A549 (cell line): ENCODE measurements around the gene IFT88. TPM values are rescaled to one million over a fixed set of nuclear protein-coding genes. Genes with fewer than 3 reads are reported as not detected.

ENCODE experiments used
- ATAC-seq, 2 experiments: fragments of 200-7000 bp in 1 of 2; fragments of >200 bp in 1 of 2; cut with Nextera tagmentation in 1 of 2; cut with Tn5 transposase in 1 of 2; 3 replicates each; pipeline versions ENCODE4 v1.8.0 to v1.9.1; 2018 to 2020; ENCODE audit warnings: mild to moderate bottlenecking in 1 of 2, moderate library complexity in 1 of 2
- CTCF ChIA-PET: fragments of 300-600 bp; sonication (Branson Sonifier 250); formaldehyde crosslinking; extraction: SDS; loops from one replicate; lab custom pipeline; 2021; ENCODE audit warnings: antibody characterized with exemption, inconsistent platforms; lab: Yijun Ruan, JAX
- POLR2A ChIA-PET: fragments of 350-600 bp; formaldehyde crosslinking; extraction: SDS; loops from one replicate; lab custom pipeline; 2021; ENCODE audit warnings: antibody characterized with exemption, inconsistent platforms; lab: Yijun Ruan, JAX
- DNase-seq, 2 experiments: peaks; one replicate each; pipeline versions ENCODE4 v3.0.0 to v3.0.0-alpha.2; 2011 to 2016; ENCODE audit warnings: low read depth in 1 of 2, low spot score in 1 of 2
- FAIRE-seq: peaks from 2 replicates; lab custom pipeline; 2011; peaks lifted over from hg19 to GRCh38; lab: Jason Lieb, UNC
- H3K27ac ChIP-seq, 2 experiments: fragments of >200 bp; sonication (Bioruptor Twin); formaldehyde crosslinking; 3 replicates each; pipeline ENCODE4 v1.5.1; 2016 to 2017
- H3K4me1 ChIP-seq: fragments of >200 bp; sonication (Bioruptor Twin); formaldehyde crosslinking; 3 replicates; pipeline ENCODE4 v1.6.1; 2016
- H3K4me2 ChIP-seq: fragments of >200 bp; sonication (Bioruptor Twin); formaldehyde crosslinking; 3 replicates; pipeline ENCODE4 v1.6.1; 2016
- H3K4me3 ChIP-seq: fragments of >200 bp; sonication (Bioruptor Twin); formaldehyde crosslinking; 3 replicates; pipeline ENCODE4 v1.5.1; 2016
- H3K9me3 ChIP-seq: fragments of >200 bp; sonication (Bioruptor Twin); formaldehyde crosslinking; 3 replicates; pipeline ENCODE4 v1.6.1; 2016
- CBX2 ChIP-seq: fragments of 200-600 bp; sonication (generic); IDR thresholded peaks from 2 replicates; pipeline ENCODE4 v1.6.1; 2016; ENCODE audit warnings: low read depth, mild to moderate bottlenecking, borderline replicate concordance
- CBX8 ChIP-seq: fragments of 200-600 bp; sonication (generic); IDR thresholded peaks from 2 replicates; pipeline ENCODE4 v1.6.1; 2016
- CEBPB ChIP-seq, 2 experiments: fragments of >200 bp in 1 of 2; sonication (Bioruptor Twin) in 1 of 2; formaldehyde crosslinking in 1 of 2; IDR thresholded peaks; 2 replicates each; pipeline ENCODE4 v1.6.1; 2012 to 2016
- CHD2 ChIP-seq: fragments of 150-350 bp; IDR thresholded peaks from 2 replicates; pipeline ENCODE4 v1.6.1; 2014; ENCODE audit warnings: low read length; ENCODE audit not compliant: partially characterized antibody
- CHD4 ChIP-seq: fragments of 200-600 bp; sonication (generic); IDR thresholded peaks from 2 replicates; pipeline ENCODE4 v1.6.1; 2016; ENCODE audit warnings: antibody characterized with exemption, mild to moderate bottlenecking, borderline replicate concordance
- EHMT2 ChIP-seq: fragments of 200-600 bp; sonication (generic); IDR thresholded peaks from 2 replicates; pipeline ENCODE4 v1.6.1; 2016; ENCODE audit warnings: antibody characterized with exemption, low read depth, mild to moderate bottlenecking, moderate library complexity
- EP300 ChIP-seq, 2 experiments: fragments of >200 bp; sonication (Bioruptor Twin); formaldehyde crosslinking; IDR thresholded peaks; 2 replicates in 1 of 2; 3 replicates in 1 of 2; pipeline ENCODE4 v1.6.1; 2016 to 2017
- FOSL2 ChIP-seq, 2 experiments: fragments of 450-650 bp in 1 of 2; fragments of >200 bp in 1 of 2; sonication (Bioruptor Twin) in 1 of 2; formaldehyde crosslinking; IDR thresholded peaks; 2 replicates each; pipeline versions ENCODE4 v1.5.0 to v1.6.1; 2016 to 2020; ENCODE audit warnings: mild to moderate bottlenecking in 1 of 2, moderate library complexity in 1 of 2
- FOXS1 ChIP-seq: fragments of 250-450 bp; sonication (Bioruptor Pico); IDR thresholded peaks from 2 replicates; pipeline ENCODE4 v1.5.0; 2020; ENCODE audit warnings: mild to moderate bottlenecking, moderate library complexity
- GATA3 ChIP-seq: IDR thresholded peaks from 2 replicates; pipeline ENCODE4 v1.6.1; 2012; ENCODE audit warnings: borderline replicate concordance
- HOXA7 ChIP-seq: fragments of 250-450 bp; sonication (Bioruptor Pico); IDR thresholded peaks from 2 replicates; pipeline ENCODE4 v1.5.0; 2020; ENCODE audit warnings: mild to moderate bottlenecking, moderate library complexity
- HOXB5 ChIP-seq: fragments of 250-450 bp; sonication (Bioruptor Pico); IDR thresholded peaks from 2 replicates; pipeline ENCODE4 v1.5.0; 2020; ENCODE audit warnings: mild to moderate bottlenecking, moderate library complexity
- JUNB ChIP-seq: fragments of >200 bp; sonication (Bioruptor Twin); formaldehyde crosslinking; IDR thresholded peaks from 2 replicates; pipeline ENCODE4 v1.6.1; 2016
- MAFK ChIP-seq: fragments of 450-650 bp; IDR thresholded peaks from 2 replicates; pipeline ENCODE4 v1.6.1; 2014; ENCODE audit not compliant: partially characterized antibody
- MYC ChIP-seq: IDR thresholded peaks from 2 replicates; pipeline ENCODE4 v1.6.1; 2012; ENCODE audit warnings: mild to moderate bottlenecking, inconsistent platforms, low read length, improper control_type of control experiment, borderline replicate concordance
- NR3C1 ChIP-seq: fragments of >200 bp; sonication (Bioruptor Twin); formaldehyde crosslinking; IDR thresholded peaks from 3 replicates; pipeline ENCODE4 v1.6.1; 2017
- PHF8 ChIP-seq: fragments of 200-600 bp; sonication (generic); IDR thresholded peaks from 2 replicates; pipeline ENCODE4 v1.6.1; 2016; ENCODE audit warnings: low read depth, mild to moderate bottlenecking, antibody characterized with exemption, moderate library complexity, borderline replicate concordance
- POLR2A ChIP-seq: IDR thresholded peaks from 2 replicates; pipeline ENCODE4 v1.6.1; 2012; ENCODE audit warnings: mild to moderate bottlenecking, low read length
- RARB ChIP-seq: fragments of 250-450 bp; sonication (Bioruptor Pico); IDR thresholded peaks from 2 replicates; pipeline ENCODE4 v1.8.0; 2021; ENCODE audit warnings: mild to moderate bottlenecking, moderate library complexity
- REST ChIP-seq: fragments of 200-600 bp; sonication (generic); IDR thresholded peaks from 2 replicates; pipeline ENCODE4 v1.6.1; 2016; ENCODE audit warnings: antibody characterized with exemption, mild to moderate bottlenecking, moderate library complexity
- RNF2 ChIP-seq: fragments of 200-600 bp; sonication (generic); IDR thresholded peaks from 2 replicates; pipeline ENCODE4 v1.6.1; 2016; ENCODE audit warnings: low read depth, mild to moderate bottlenecking, antibody characterized with exemption, moderate library complexity, borderline replicate concordance
- TFCP2L1 ChIP-seq: fragments of 250-450 bp; sonication (Bioruptor Pico); IDR thresholded peaks from 2 replicates; pipeline ENCODE4 v1.5.0; 2021; ENCODE audit warnings: mild to moderate bottlenecking
- TP53 ChIP-seq: fragments of 250-450 bp; sonication (Bioruptor Pico); IDR thresholded peaks from 2 replicates; pipeline ENCODE4 v1.5.0; 2021; ENCODE audit warnings: mild to moderate bottlenecking, moderate library complexity
- USF2 ChIP-seq: fragments of 450-650 bp; IDR thresholded peaks from 2 replicates; pipeline ENCODE4 v1.6.1; 2014; ENCODE audit warnings: antibody characterized with exemption
- ZC3H11A ChIP-seq: fragments of 450-650 bp; IDR thresholded peaks from 2 replicates; pipeline ENCODE4 v1.6.1; 2014; ENCODE audit warnings: antibody characterized with exemption, mild to moderate bottlenecking
- ZFP36 ChIP-seq: fragments of 450-650 bp; IDR thresholded peaks from 2 replicates; pipeline ENCODE4 v1.6.1; 2014; ENCODE audit warnings: borderline replicate concordance; ENCODE audit not compliant: partially characterized antibody
- ZSCAN20 ChIP-seq: fragments of 250-450 bp; sonication (Bioruptor Pico); IDR thresholded peaks from 2 replicates; pipeline ENCODE4 v1.8.0; 2022; ENCODE audit warnings: mild to moderate bottlenecking, moderate library complexity
- WGBS: methylation state at CpG from one replicate; pipeline ENCODE4 v1.1.6; 2017; ENCODE audit errors: missing lambda C conversion rate; 5-methylcytosine and 5-hydroxymethylcytosine counted together
- polyA plus RNA-seq, 4 experiments: library from polyadenylated mRNA; depleted of rRNA in 3 of 4; stranded (reverse); fragments of >200 nt; fragmentation: RNase III in 1 of 4; extraction: RNeasy Plus Mini Kit Qiagen cat#74134 plus additional on column Dnase treatment in 1 of 4; gene quantifications; 2 replicates in 3 of 4; 3 replicates in 1 of 4; pipeline ENCODE4 v1.2.3, GENCODE V29; 2011 to 2017
- TF ChIP-seq, protein P1 (sequence below): fragments of >200 bp; sonication (Bioruptor Twin); formaldehyde crosslinking; IDR thresholded peaks from 2 replicates; pipeline ENCODE4 v1.6.1; 2016
- TF ChIP-seq, protein P2 (sequence below): fragments of >200 bp; sonication (Bioruptor Twin); formaldehyde crosslinking; IDR thresholded peaks from 3 replicates; pipeline ENCODE4 v1.6.1; 2016
- TF ChIP-seq, protein P3 (sequence below): IDR thresholded peaks from 2 replicates; pipeline ENCODE4 v1.6.1; 2012; ENCODE audit warnings: low read depth, borderline replicate concordance

IFT88 gene
- polyA plus RNA-seq, 2 of the 4 experiments (the other 2 are of a cell fraction): 13.2 to 19.1 TPM

GRCh38 chr13:20679879-20680278, 112.9 kb downstream of the IFT88 start:
- ATAC-seq: no peak

DNA sequence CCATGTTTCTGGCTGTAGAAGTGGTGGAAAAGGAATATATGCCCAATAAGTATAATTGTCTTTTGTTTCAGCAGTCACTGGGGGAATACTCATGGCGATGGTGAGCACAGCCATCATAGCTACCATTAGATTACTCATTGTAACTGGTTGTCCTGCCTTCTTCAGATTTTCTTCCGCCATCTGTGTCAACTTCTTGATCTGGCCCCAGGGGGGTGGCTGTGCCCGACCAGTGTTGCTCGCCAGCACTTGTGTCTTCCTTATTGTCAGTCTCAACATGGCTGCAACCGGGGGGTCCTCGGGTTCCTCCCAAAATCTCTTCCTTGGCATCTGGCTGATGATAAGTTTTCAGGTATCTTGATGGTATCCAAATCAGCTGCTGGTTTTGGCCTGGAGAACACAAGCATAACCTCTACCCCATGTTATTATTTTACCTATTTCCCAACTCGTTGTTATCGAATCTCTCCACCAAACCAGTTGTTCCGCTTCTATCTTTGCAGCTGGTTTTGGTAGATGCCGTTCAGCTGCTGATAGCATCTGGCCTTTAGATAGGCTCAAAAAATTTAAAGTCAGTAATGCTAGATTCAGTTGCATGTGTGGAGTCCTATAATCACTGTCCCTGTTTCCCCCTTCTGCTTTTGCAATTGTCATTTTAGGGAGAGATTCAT, 113.6 kb downstream of the IFT88 start:
- Histone ChIP-seq H3K27ac (no peak overlapping the region), H3K4me1 (no peaks in the 10 kb centered on the region), H3K4me3 (no peak overlapping the region), H3K4me2 (no peak overlapping the region), H3K9me3 (no peaks in the 10 kb centered on the region)
- ATAC-seq (no peak), DNase-seq (no peak), FAIRE-seq (no peak)
- ChIA-PET CTCF (no interaction called here), POLR2A (no interaction called here)
- TF ChIP-seq RARB (CRISPR knock-in tag) (no peak), MAFK (no peak), EP300 (IDR thresholded peaks at IDR 0.05) (no peak), TFCP2L1 (CRISPR knock-in tag) (no peak), CEBPB (IDR thresholded peaks at IDR 0.05) (no peak), CBX2 (no peak), CHD2 (no peak), RNF2 (no peak), FOXS1 (CRISPR knock-in tag) (no peak), EHMT2 (no peak), HOXA7 (CRISPR knock-in tag) (no peak), GATA3 (no peak), ZC3H11A (no peak), ZSCAN20 (no peak), REST (no peak), MYC (no peak), ZFP36 (no peak)
- TF ChIP-seq, protein P1, sequence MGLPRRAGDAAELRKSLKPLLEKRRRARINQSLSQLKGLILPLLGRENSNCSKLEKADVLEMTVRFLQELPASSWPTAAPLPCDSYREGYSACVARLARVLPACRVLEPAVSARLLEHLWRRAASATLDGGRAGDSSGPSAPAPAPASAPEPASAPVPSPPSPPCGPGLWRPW: no peak
- TF ChIP-seq, protein P2, sequence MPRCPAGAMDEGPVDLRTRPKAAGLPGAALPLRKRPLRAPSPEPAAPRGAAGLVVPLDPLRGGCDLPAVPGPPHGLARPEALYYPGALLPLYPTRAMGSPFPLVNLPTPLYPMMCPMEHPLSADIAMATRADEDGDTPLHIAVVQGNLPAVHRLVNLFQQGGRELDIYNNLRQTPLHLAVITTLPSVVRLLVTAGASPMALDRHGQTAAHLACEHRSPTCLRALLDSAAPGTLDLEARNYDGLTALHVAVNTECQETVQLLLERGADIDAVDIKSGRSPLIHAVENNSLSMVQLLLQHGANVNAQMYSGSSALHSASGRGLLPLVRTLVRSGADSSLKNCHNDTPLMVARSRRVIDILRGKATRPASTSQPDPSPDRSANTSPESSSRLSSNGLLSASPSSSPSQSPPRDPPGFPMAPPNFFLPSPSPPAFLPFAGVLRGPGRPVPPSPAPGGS: no peak
- TF ChIP-seq, protein P3, sequence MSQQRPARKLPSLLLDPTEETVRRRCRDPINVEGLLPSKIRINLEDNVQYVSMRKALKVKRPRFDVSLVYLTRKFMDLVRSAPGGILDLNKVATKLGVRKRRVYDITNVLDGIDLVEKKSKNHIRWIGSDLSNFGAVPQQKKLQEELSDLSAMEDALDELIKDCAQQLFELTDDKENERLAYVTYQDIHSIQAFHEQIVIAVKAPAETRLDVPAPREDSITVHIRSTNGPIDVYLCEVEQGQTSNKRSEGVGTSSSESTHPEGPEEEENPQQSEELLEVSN: no peak
- WGBS: 92% methylated on average over 10 of the region's 10 CpGs

More at GRCh38 chr13:20679879-20680278, 112.9 kb downstream of the IFT88 start:
- no peak overlapping the region for H3K4me3 ChIP-seq
- POLR2A ChIA-PET: no interaction called here
- 93% methylated on average over 3 of the region's 3 CpGs for WGBS
- TF ChIP-seq TP53 (CRISPR knock-in tag) (no peak), CHD4 (no peak), NR3C1 (no peak), FOSL2 (IDR thresholded peaks at IDR 0.05) (no peak), FOSL2 (CRISPR knock-in tag; IDR thresholded peaks at IDR 0.05) (no peak), PHF8 (no peak), POLR2A (no peak), JUNB (no peak), RARB (CRISPR knock-in tag) (no peak), HOXB5 (CRISPR knock-in tag) (no peak), USF2 (no peak), CBX8 (no peak)
- TF ChIP-seq, protein P3: no peak
- TF ChIP-seq, protein P1: no peak
- TF ChIP-seq, all 56 proteins: peak for 0
- no peak for FAIRE-seq
- no peak for DNase-seq
- no peaks in the 10 kb centered on the region for H3K4me1 ChIP-seq
- no peak overlapping the region for H3K27ac ChIP-seq
- no peaks in the 10 kb centered on the region for H3K9me3 ChIP-seq
- CTCF ChIA-PET: no interaction called here
- H3K4me2 ChIP-seq: no peak overlapping the region
